Measurements from ENCODE around the gene ARHGEF9. TPM values are rescaled to one million over a fixed set of nuclear protein-coding genes. Genes with fewer than 3 reads are reported as not detected.

Gene ARHGEF9
- total and polyA plus RNA-seq, 7 experiments from 2014 or later, result 9.6 to 39.0 (median 25.7) TPM

DNA sequence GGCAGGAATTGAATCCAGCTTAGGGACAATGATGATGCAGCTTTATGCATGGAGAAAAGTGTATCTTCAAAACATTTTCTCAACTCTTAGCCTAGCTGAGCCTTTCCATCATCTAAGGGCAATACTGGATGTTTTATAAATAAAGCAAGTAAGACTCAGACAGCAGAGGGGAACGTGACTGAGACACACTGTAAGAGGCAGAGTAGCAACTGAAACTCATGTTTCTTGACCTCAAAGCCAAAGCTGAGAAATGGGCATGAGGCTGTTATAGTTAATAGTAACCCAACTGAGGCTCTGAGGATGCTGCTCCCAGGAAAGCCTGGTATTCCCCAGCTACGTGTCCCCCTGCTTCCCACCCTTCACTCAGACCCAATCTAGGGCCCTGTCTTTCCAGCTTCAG is 44.6 kb downstream of the ARHGEF9 start:
- ChIA-PET POLR2A (no interaction called here), CTCF (interaction anchor here (0.9 kb wide), 1 partner anchor 20 kb away, joined by 3 read pairs; no protein-coding TSS in a partner anchor)
- Histone ChIP-seq H3K4me1 (ENCODE audit: control insufficient read depth in 2 of 2, insufficient read depth in 2 of 2, low read length in 2 of 2) (peaks cover 0 to 6% of the 10 kb centered on the region in 2 donors), H3K27me3 (ENCODE audit: control insufficient read depth in 2 of 2, insufficient read depth in 2 of 2, low read length in 2 of 2) (no peaks in the 10 kb centered on the region), H3K4me3 (ENCODE audit: low read length) (no peak overlapping the region), H3K27ac (ENCODE audit: low read depth, low read length) (no peak overlapping the region), H3K36me3 (ENCODE audit: control insufficient read depth in 2 of 3, insufficient read depth in 3 of 3, low read length in 3 of 3) (no peaks in the 10 kb centered on the region), H3K9me3 (ENCODE audit: control insufficient read depth in 2 of 3, low read length in 3 of 3) (no peaks in the 10 kb centered on the region)
- ATAC-seq (no peak), DNase-seq (no peak)
- H3K27ac Mint-ChIP-seq, result no peak overlapping the region
- intact Hi-C loops (cut with micrococcal nuclease), result no loop called here
- H3K27me3 Mint-ChIP-seq, result no peaks in the 10 kb centered on the region
- peaks cover 12 to 56% (median 23%) of the 10 kb centered on the region in 7 donors for H3K4me1 Mint-ChIP-seq
- no peaks in the 10 kb centered on the region for H3K9me3 Mint-ChIP-seq
- no peak overlapping the region for H3K4me3 Mint-ChIP-seq
- H3K36me3 Mint-ChIP-seq, result peaks cover 0 to 9% (median 0%) of the 10 kb centered on the region in 5 donors

DNA sequence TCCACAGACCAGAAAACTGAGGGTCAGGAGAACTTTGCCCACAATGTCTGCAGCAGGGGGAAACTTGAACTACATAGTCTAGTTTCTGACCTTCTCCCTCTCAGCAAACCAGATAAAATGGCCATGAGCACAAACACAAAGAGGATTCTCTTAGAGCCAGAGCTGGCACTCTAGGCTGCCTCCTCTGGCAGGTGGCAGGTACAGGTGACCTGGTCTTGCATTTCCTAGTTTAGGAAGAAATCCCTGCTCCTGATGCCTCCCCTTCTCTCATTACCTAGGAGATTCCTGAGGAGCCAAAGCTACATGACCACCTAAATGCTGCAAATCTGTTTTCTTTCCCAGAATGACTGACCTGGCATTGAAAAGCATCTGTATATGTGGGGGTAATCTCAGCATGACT is 45.1 kb downstream of the ARHGEF9 start:
- ATAC-seq (no peak), DNase-seq (no peak)
- H3K36me3 Mint-ChIP-seq, result peaks cover 0 to 9% (median 0%) of the 10 kb centered on the region in 5 donors
- ChIA-PET CTCF (interaction anchor here (0.9 kb wide), 1 partner anchor 20 kb away, joined by 3 read pairs; no protein-coding TSS in a partner anchor), POLR2A (no interaction called here)
- H3K9me3 Mint-ChIP-seq, result peaks cover 0 to 2% (median 0%) of the 10 kb centered on the region in 11 donors
- intact Hi-C loops (cut with micrococcal nuclease), result no loop called here
- H3K9me3 ChIP-seq (ENCODE audit: control insufficient read depth in 2 of 3, low read length in 3 of 3), result no peaks in the 10 kb centered on the region
- H3K36me3 ChIP-seq (ENCODE audit: control insufficient read depth in 2 of 3, insufficient read depth in 3 of 3, low read length in 3 of 3), result no peaks in the 10 kb centered on the region
- H3K4me3 Mint-ChIP-seq, result no peak overlapping the region
- H3K27ac ChIP-seq (ENCODE audit: low read depth, low read length), result no peak overlapping the region
- no peaks in the 10 kb centered on the region for H3K27me3 ChIP-seq (ENCODE audit: control insufficient read depth in 2 of 2, insufficient read depth in 2 of 2, low read length in 2 of 2)
- peaks cover 0 to 4% of the 10 kb centered on the region in 2 donors for H3K4me1 ChIP-seq (ENCODE audit: control insufficient read depth in 2 of 2, insufficient read depth in 2 of 2, low read length in 2 of 2)
- no peak overlapping the region for H3K4me3 ChIP-seq (ENCODE audit: low read length)
- H3K27me3 Mint-ChIP-seq, result no peaks in the 10 kb centered on the region
- H3K27ac Mint-ChIP-seq, result no peak overlapping the region
- H3K4me1 Mint-ChIP-seq, result peaks cover 12 to 53% (median 22%) of the 10 kb centered on the region in 7 donors

DNA sequence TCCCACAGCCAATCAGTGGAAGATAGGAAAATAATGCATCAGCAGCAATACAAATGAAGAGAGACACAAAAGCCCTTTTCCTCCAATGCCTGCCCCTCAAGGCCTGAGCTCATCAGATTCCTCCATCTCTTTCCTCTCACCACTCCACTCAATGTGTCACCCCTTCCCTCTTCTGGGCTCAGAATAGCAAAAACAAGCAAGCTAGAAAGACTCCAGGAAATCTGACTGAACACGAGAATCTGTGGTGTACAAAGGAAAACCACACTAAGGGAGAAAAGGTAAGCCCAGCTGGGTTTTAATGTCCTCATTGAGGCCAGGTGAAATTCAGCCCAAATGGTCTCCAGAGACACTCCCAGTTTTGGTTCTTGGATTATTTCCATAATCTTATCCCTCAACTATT is 46.3 kb downstream of the ARHGEF9 start:
- no peak overlapping the region for H3K4me3 ChIP-seq (ENCODE audit: low read length)
- POLR2A ChIA-PET, result no interaction called here
- peak overlapping the region in 2 of 10 donors; percentile 40 to 71 for H3K4me3 Mint-ChIP-seq
- ATAC-seq (no peak), DNase-seq (no peak)
- H3K36me3 ChIP-seq (ENCODE audit: control insufficient read depth in 2 of 3, insufficient read depth in 3 of 3, low read length in 3 of 3), result no peaks in the 10 kb centered on the region
- no peaks in the 10 kb centered on the region for H3K27me3 ChIP-seq (ENCODE audit: control insufficient read depth in 2 of 2, insufficient read depth in 2 of 2, low read length in 2 of 2)
- H3K9me3 ChIP-seq (ENCODE audit: control insufficient read depth in 2 of 3, low read length in 3 of 3), result no peaks in the 10 kb centered on the region
- peaks cover 10 to 43% (median 11%) of the 10 kb centered on the region in 7 donors for H3K4me1 Mint-ChIP-seq
- intact Hi-C loops (cut with micrococcal nuclease), result no loop called here
- H3K27ac Mint-ChIP-seq, result peak overlapping the region in 2 of 9 donors; percentile 37 to 42
- peaks cover 0 to 2% (median 0%) of the 10 kb centered on the region in 11 donors for H3K9me3 Mint-ChIP-seq
- H3K27ac ChIP-seq (ENCODE audit: low read depth, low read length), result no peak overlapping the region
- H3K27me3 Mint-ChIP-seq, result no peaks in the 10 kb centered on the region
- CTCF ChIA-PET, result no interaction called here
- peaks cover 0 to 4% of the 10 kb centered on the region in 2 donors for H3K4me1 ChIP-seq (ENCODE audit: control insufficient read depth in 2 of 2, insufficient read depth in 2 of 2, low read length in 2 of 2)
- peaks cover 0 to 5% (median 0%) of the 10 kb centered on the region in 5 donors for H3K36me3 Mint-ChIP-seq

DNA sequence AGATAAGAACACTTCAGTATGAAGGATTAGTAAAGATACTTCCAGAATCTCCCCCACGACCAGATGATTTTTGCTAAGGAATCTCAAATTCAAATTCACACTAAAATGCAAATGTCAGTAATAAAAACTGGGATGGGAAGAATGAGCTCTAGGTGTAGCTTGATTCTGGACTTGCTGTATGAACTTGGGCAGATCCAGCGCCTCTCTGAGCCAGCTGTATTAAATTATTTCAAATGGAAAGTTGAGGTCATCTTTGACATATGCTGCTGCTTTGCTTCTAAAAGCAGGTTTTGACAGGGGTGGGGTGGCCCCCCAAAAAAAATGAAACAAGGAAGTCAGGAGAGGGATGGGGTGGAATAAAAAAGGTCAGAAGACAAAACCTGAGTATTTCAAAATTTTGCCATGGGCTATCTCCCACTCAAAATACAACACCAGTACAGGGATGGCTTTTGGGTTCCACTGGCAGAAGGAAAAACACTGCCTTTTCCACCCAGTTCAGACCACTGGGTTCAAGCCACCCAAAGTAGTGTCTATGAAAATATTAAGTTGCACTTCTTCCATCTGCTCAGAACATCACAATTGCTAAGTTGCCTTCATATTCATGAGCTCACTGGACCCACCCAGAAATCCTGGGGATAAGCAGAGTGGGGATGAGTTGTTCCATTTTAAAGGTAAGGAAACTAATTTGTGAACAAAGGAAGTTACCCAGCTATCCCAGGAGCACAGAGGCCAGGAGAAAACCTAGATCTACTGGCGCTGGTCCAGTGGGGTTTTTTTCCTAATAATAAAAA is 47.7 kb downstream of the ARHGEF9 start:
- Mint-ChIP-seq H3K27ac (no peak overlapping the region), H3K9me3 (peaks cover 0 to 2% (median 0%) of the 10 kb centered on the region in 11 donors), H3K4me1 (peaks cover 4 to 41% (median 11%) of the 10 kb centered on the region in 7 donors), H3K27me3 (no peaks in the 10 kb centered on the region), H3K36me3 (peaks cover 0 to 7% (median 0%) of the 10 kb centered on the region in 5 donors), H3K4me3 (no peak overlapping the region)
- intact Hi-C loops (cut with micrococcal nuclease), result no loop called here
- DNase-seq (no peak), ATAC-seq (no peak)
- Histone ChIP-seq H3K27me3 (ENCODE audit: control insufficient read depth in 2 of 2, insufficient read depth in 2 of 2, low read length in 2 of 2) (no peaks in the 10 kb centered on the region), H3K27ac (ENCODE audit: low read depth, low read length) (no peak overlapping the region), H3K9me3 (ENCODE audit: control insufficient read depth in 2 of 3, low read length in 3 of 3) (no peaks in the 10 kb centered on the region), H3K4me3 (ENCODE audit: low read length) (no peak overlapping the region), H3K36me3 (ENCODE audit: control insufficient read depth in 2 of 3, insufficient read depth in 3 of 3, low read length in 3 of 3) (no peaks in the 10 kb centered on the region), H3K4me1 (ENCODE audit: control insufficient read depth in 2 of 2, insufficient read depth in 2 of 2, low read length in 2 of 2) (peaks cover 0 to 4% of the 10 kb centered on the region in 2 donors)
- ChIA-PET POLR2A (no interaction called here), CTCF (no interaction called here)

DNA sequence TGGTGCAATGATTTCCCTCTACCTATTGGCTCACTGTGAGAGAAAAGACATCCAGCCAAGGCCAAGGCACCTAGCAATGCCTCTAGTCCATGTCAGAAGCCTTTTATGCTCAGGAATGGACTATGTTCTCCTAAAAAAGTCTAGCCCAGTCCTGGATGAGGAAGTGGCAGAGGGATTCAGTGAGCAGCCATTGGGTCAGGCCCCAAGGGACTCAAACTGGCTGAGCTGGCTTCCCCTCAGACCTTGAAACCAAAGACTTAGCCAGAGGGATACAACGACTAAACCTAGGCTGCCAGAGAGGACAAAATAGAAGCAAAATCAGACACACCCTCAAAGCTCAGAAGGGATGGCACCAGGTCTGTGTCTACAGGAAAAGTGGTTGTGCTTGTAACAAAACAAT is 49.1 kb downstream of the ARHGEF9 start:
- Histone ChIP-seq H3K4me1 (ENCODE audit: control insufficient read depth in 2 of 2, insufficient read depth in 2 of 2, low read length in 2 of 2) (peaks cover 0 to 4% of the 10 kb centered on the region in 2 donors), H3K9me3 (ENCODE audit: control insufficient read depth in 2 of 3, low read length in 3 of 3) (no peaks in the 10 kb centered on the region), H3K27me3 (ENCODE audit: control insufficient read depth in 2 of 2, insufficient read depth in 2 of 2, low read length in 2 of 2) (no peaks in the 10 kb centered on the region), H3K4me3 (ENCODE audit: low read length) (no peak overlapping the region), H3K27ac (ENCODE audit: low read depth, low read length) (no peak overlapping the region), H3K36me3 (ENCODE audit: control insufficient read depth in 2 of 3, insufficient read depth in 3 of 3, low read length in 3 of 3) (no peaks in the 10 kb centered on the region)
- Mint-ChIP-seq H3K9me3 (peaks cover 0 to 2% (median 0%) of the 10 kb centered on the region in 11 donors), H3K36me3 (peaks cover 0 to 8% (median 0%) of the 10 kb centered on the region in 5 donors), H3K27me3 (no peaks in the 10 kb centered on the region), H3K4me1 (peaks cover 4 to 29% (median 10%) of the 10 kb centered on the region in 7 donors), H3K4me3 (no peak overlapping the region), H3K27ac (no peak overlapping the region)
- CTCF ChIA-PET, result no interaction called here
- POLR2A ChIA-PET, result no interaction called here
- intact Hi-C loops (cut with micrococcal nuclease), result no loop called here
- no peak for ATAC-seq
- no peak for DNase-seq

DNA sequence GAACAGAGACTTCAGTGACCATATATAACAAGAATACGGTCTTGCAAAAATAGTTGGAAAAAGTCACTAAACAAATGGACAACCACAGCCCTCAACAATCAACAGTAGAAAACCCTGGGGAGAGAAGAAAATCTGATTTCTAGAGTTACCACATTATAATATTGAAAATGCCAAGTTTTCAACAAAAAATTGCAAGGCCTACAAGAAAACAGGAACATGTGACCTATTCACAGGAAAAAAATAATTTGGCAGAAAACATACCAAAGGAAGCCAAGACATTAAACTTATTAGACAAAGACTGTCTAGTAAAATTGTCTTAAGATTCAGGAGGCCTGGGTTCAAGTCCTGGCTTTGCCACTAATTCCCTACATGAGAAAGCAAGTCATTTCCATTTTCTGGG is 64.7 kb downstream of the ARHGEF9 start:
- Histone ChIP-seq H3K4me1 (ENCODE audit: control insufficient read depth in 2 of 2, insufficient read depth in 2 of 2, low read length in 2 of 2) (no peaks in the 10 kb centered on the region), H3K36me3 (ENCODE audit: control insufficient read depth in 2 of 3, insufficient read depth in 3 of 3, low read length in 3 of 3) (peaks cover 0 to 33% (median 4%) of the 10 kb centered on the region in 3 experiments), H3K27me3 (ENCODE audit: control insufficient read depth in 2 of 2, insufficient read depth in 2 of 2, low read length in 2 of 2) (no peaks in the 10 kb centered on the region), H3K9me3 (ENCODE audit: control insufficient read depth in 2 of 3, low read length in 3 of 3) (no peaks in the 10 kb centered on the region), H3K4me3 (ENCODE audit: low read length) (no peak overlapping the region), H3K27ac (ENCODE audit: low read depth, low read length) (no peak overlapping the region)
- H3K9me3 Mint-ChIP-seq, result peaks cover 0 to 3% (median 0%) of the 10 kb centered on the region in 11 donors
- DNase-seq (no peak), ATAC-seq (no peak)
- H3K4me1 Mint-ChIP-seq, result peaks cover 0 to 7% (median 4%) of the 10 kb centered on the region in 7 donors
- ChIA-PET POLR2A (no interaction called here), CTCF (no interaction called here)
- H3K36me3 Mint-ChIP-seq, result peaks cover 5 to 38% (median 35%) of the 10 kb centered on the region in 5 donors
- no peak overlapping the region for H3K4me3 Mint-ChIP-seq
- intact Hi-C loops (cut with micrococcal nuclease), result no loop called here
- H3K27ac Mint-ChIP-seq, result no peak overlapping the region
- no peaks in the 10 kb centered on the region for H3K27me3 Mint-ChIP-seq

DNA sequence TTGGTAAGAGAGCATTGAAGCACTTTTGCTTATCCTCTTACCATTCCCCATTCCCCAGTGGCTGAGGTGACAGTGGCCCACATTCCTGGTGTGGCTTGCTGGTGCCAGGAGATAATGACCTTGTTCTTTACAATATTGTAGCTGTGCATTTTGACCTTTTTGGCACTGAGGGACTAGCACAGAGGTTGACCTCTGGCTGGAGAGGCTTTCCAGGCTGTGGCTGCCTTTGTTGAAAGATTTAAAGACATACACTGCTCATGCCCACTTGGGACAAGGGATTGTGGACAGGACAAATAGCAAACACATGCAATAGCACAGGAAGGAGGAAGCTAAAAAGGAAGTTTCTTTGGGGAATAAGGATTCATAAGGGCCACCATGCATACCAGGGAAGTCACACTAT is 65.4 kb downstream of the ARHGEF9 start:
- H3K36me3 ChIP-seq (ENCODE audit: control insufficient read depth in 2 of 3, insufficient read depth in 3 of 3, low read length in 3 of 3), result peaks cover 0 to 39% (median 4%) of the 10 kb centered on the region in 3 experiments
- intact Hi-C loops (cut with micrococcal nuclease), result no loop called here
- H3K27ac Mint-ChIP-seq, result no peak overlapping the region
- H3K9me3 Mint-ChIP-seq, result peaks cover 0 to 3% (median 0%) of the 10 kb centered on the region in 11 donors
- ATAC-seq (no peak), DNase-seq (no peak)
- no peak overlapping the region for H3K4me3 ChIP-seq (ENCODE audit: low read length)
- H3K4me1 Mint-ChIP-seq, result peaks cover 0 to 7% (median 4%) of the 10 kb centered on the region in 7 donors
- POLR2A ChIA-PET, result no interaction called here
- no peaks in the 10 kb centered on the region for H3K27me3 Mint-ChIP-seq
- CTCF ChIA-PET, result no interaction called here
- no peaks in the 10 kb centered on the region for H3K9me3 ChIP-seq (ENCODE audit: control insufficient read depth in 2 of 3, low read length in 3 of 3)
- H3K36me3 Mint-ChIP-seq, result peaks cover 5 to 38% (median 35%) of the 10 kb centered on the region in 5 donors
- no peaks in the 10 kb centered on the region for H3K4me1 ChIP-seq (ENCODE audit: control insufficient read depth in 2 of 2, insufficient read depth in 2 of 2, low read length in 2 of 2)
- no peak overlapping the region for H3K27ac ChIP-seq (ENCODE audit: low read depth, low read length)
- no peak overlapping the region for H3K4me3 Mint-ChIP-seq
- H3K27me3 ChIP-seq (ENCODE audit: control insufficient read depth in 2 of 2, insufficient read depth in 2 of 2, low read length in 2 of 2), result no peaks in the 10 kb centered on the region

Measured in naive thymus-derived CD4-positive, alpha-beta T cell (primary cell).